KMS-11 (cell line): ENCODE measurements around the gene PRR29.
"Not testable (repeated sequence)": the region's sequence is repeated elsewhere in the genome, so short reads cannot be mapped to it uniquely, and the experiment has no call there.

ENCODE experiments used
- H2AFZ ChIP-seq: fragments of 200-600 bp; sonication (generic); 2 replicates; pipeline ENCODE4 v1.6.1; 2016; ENCODE audit warnings: antibody characterized with exemption, mixed run types, low read depth
- H3K27ac ChIP-seq: fragments of 200-600 bp; sonication (generic); 2 replicates; pipeline ENCODE4 v1.6.1; 2016; ENCODE audit warnings: mild to moderate bottlenecking, mixed run types
- H3K27me3 ChIP-seq: fragments of 200-600 bp; sonication (generic); 2 replicates; pipeline ENCODE4 v1.6.1; 2017; ENCODE audit warnings: mild to moderate bottlenecking, low read depth, mixed run types, moderate library complexity; ENCODE audit not compliant: insufficient read depth
- H3K36me3 ChIP-seq: fragments of 200-600 bp; sonication (generic); 2 replicates; pipeline ENCODE4 v1.6.1; 2017; ENCODE audit warnings: mild to moderate bottlenecking, mixed run types; ENCODE audit not compliant: insufficient read depth
- H3K4me1 ChIP-seq: fragments of 200-600 bp; sonication (generic); 2 replicates; pipeline ENCODE4 v1.6.1; 2016; ENCODE audit warnings: mild to moderate bottlenecking, low read depth, mixed run types; ENCODE audit not compliant: poor library complexity, severe bottlenecking
- H3K4me2 ChIP-seq: fragments of 200-600 bp; sonication (generic); 2 replicates; pipeline ENCODE4 v1.7.0; 2016; ENCODE audit warnings: mild to moderate bottlenecking, mixed run types
- H3K4me3 ChIP-seq: fragments of 200-600 bp; sonication (generic); IDR thresholded peaks from 2 replicates; pipeline ENCODE4 v1.6.1; 2017; ENCODE audit warnings: low read depth, low read length, mixed read lengths; ENCODE audit not compliant: insufficient read depth
- H3K79me2 ChIP-seq: fragments of 200-600 bp; sonication (generic); 2 replicates; pipeline ENCODE4 v1.6.1; 2016; ENCODE audit warnings: low read depth, mixed run types; ENCODE audit not compliant: insufficient read depth
- H3K9ac ChIP-seq: fragments of 200-600 bp; sonication (generic); 2 replicates; pipeline ENCODE4 v1.6.1; 2016; ENCODE audit warnings: mild to moderate bottlenecking, mixed run types
- H4K20me1 ChIP-seq: fragments of 200-600 bp; sonication (generic); 2 replicates; pipeline ENCODE4 v1.6.1; 2016; ENCODE audit warnings: mild to moderate bottlenecking, mixed run types; ENCODE audit not compliant: insufficient read depth
- CTCF ChIP-seq: fragments of 200-600 bp; sonication (generic); conservative IDR thresholded peaks from 2 replicates; pipeline ENCODE4 v1.6.1; 2017; ENCODE audit warnings: low read depth, mild to moderate bottlenecking, antibody characterized with exemption, low read length, moderate library complexity, mixed read lengths

The PRR29 gene

GRCh38 chr17:64015447-64015846 is 17.3 kb downstream of the PRR29 start:
- peak overlapping the region; percentile 65; the same call in 1 of the 2 replicates for H3K4me2 ChIP-seq
- H3K27me3 ChIP-seq: no peaks in the 10 kb centered on the region
- no peaks in the 10 kb centered on the region for H3K36me3 ChIP-seq
- no peaks in the 10 kb centered on the region; the same call in 1 of the 2 replicates for H3K79me2 ChIP-seq
- no peaks in the 10 kb centered on the region for H4K20me1 ChIP-seq
- no peak overlapping the region for H3K27ac ChIP-seq
- TF ChIP-seq CTCF: no peak
- H2AFZ ChIP-seq: no peak overlapping the region
- H3K9ac ChIP-seq: no peak overlapping the region
- H3K4me1 ChIP-seq: peaks cover 34% of the 10 kb centered on the region
- H3K4me3 ChIP-seq: no peak overlapping the region

- no peak overlapping the region for H3K27ac ChIP-seq
- no peaks in the 10 kb centered on the region for H3K27me3 ChIP-seq
- no peak overlapping the region for H3K9ac ChIP-seq
- no peaks in the 10 kb centered on the region; the same call in 1 of the 2 replicates for H3K79me2 ChIP-seq
- H2AFZ ChIP-seq: no peak overlapping the region
- no peaks in the 10 kb centered on the region for H3K36me3 ChIP-seq
- H4K20me1 ChIP-seq: no peaks in the 10 kb centered on the region
- H3K4me3 ChIP-seq: no peak overlapping the region
- TF ChIP-seq CTCF: no peak
- H3K4me1 ChIP-seq: peaks cover 40% of the 10 kb centered on the region
- no peak overlapping the region for H3K4me2 ChIP-seq
Observed at GRCh38 chr17:64016231-64016784, 18.2 kb downstream of the PRR29 start.

GRCh38 chr17:64016974-64017373 is 18.8 kb downstream of the PRR29 start:
- H3K27ac ChIP-seq: no peak overlapping the region
- no peaks in the 10 kb centered on the region for H4K20me1 ChIP-seq
- no peak overlapping the region for H3K4me3 ChIP-seq
- H3K4me2 ChIP-seq: no peak overlapping the region
- no peak overlapping the region for H3K9ac ChIP-seq
- H2AFZ ChIP-seq: no peak overlapping the region
- H3K4me1 ChIP-seq: peaks cover 45% of the 10 kb centered on the region
- H3K36me3 ChIP-seq: no peaks in the 10 kb centered on the region
- TF ChIP-seq CTCF: no peak
- H3K27me3 ChIP-seq: no peaks in the 10 kb centered on the region
- H3K79me2 ChIP-seq: no peaks in the 10 kb centered on the region; the same call in 1 of the 2 replicates

- Histone ChIP-seq H3K4me1 (peaks cover 45% of the 10 kb centered on the region), H3K79me2 (no peaks in the 10 kb centered on the region; the same call in 1 of the 2 replicates), H3K27me3 (no peaks in the 10 kb centered on the region), H3K4me3 (no peak overlapping the region), H2AFZ (no peak overlapping the region), H3K9ac (no peak overlapping the region), H3K27ac (no peak overlapping the region), H4K20me1 (no peaks in the 10 kb centered on the region), H3K4me2 (no peak overlapping the region), H3K36me3 (no peaks in the 10 kb centered on the region)
- peak; percentile 48 for TF ChIP-seq CTCF
Observed at GRCh38 chr17:64017381-64017980, 19.3 kb downstream of the PRR29 start.

GRCh38 chr17:64019551-64019961 is 21.4 kb downstream of the PRR29 start:
- not testable (repeated sequence) for H3K27me3 ChIP-seq, H4K20me1 ChIP-seq, H3K36me3 ChIP-seq, H3K4me3 ChIP-seq, H3K79me2 ChIP-seq
- H3K27ac ChIP-seq: peak overlapping the region; percentile 87
- peak overlapping the region; percentile 54 for H3K4me2 ChIP-seq
- H3K4me1 ChIP-seq: peaks cover 45% of the 10 kb centered on the region
- peak overlapping the region; percentile 84; the same call in 1 of the 2 replicates for H3K9ac ChIP-seq
- H2AFZ ChIP-seq: peak overlapping the region; percentile 86
